AG09309 (cell line): ENCODE measurements around the gene ABCA13.

Source experiments
- DNase-seq: peaks from one replicate; pipeline ENCODE4 v3.0.0-alpha.2; 2010; ENCODE audit warnings: low read depth
- H3K4me3 ChIP-seq: 2 replicates; pipeline ENCODE4 v1.5.1; 2011; ENCODE audit warnings: mild to moderate bottlenecking, low read depth, low read length, moderate library complexity; ENCODE audit not compliant: control insufficient read depth
- CTCF ChIP-seq: IDR thresholded peaks from 2 replicates; pipeline ENCODE4 v1.5.1; 2011; ENCODE audit warnings: mild to moderate bottlenecking, low read depth, low read length, inconsistent platforms; ENCODE audit not compliant: insufficient read depth, control insufficient read depth; ENCODE audit errors: missing control alignments

ABCA13 gene

GRCh38 chr7:48506569-48506968 lies 335.3 kb downstream of the ABCA13 start:
- no peak overlapping the region for H3K4me3 ChIP-seq
- no peak for TF ChIP-seq CTCF
- no peak for DNase-seq

- no peak overlapping the region for H3K4me3 ChIP-seq
- DNase-seq: no peak
- no peak for TF ChIP-seq CTCF
Measured at GRCh38 chr7:48511080-48511479, 339.8 kb downstream of the ABCA13 start.

GRCh38 chr7:48512892-48513291 lies 341.6 kb downstream of the ABCA13 start:
- H3K4me3 ChIP-seq: no peak overlapping the region
- no peak for DNase-seq
- TF ChIP-seq CTCF: no peak

- no peak for TF ChIP-seq CTCF
- no peak for DNase-seq
- no peak overlapping the region for H3K4me3 ChIP-seq
Measured at GRCh38 chr7:48515171-48515570, 343.9 kb downstream of the ABCA13 start.

GRCh38 chr7:48518092-48518491 lies 346.8 kb downstream of the ABCA13 start:
- DNase-seq: no peak

GRCh38 chr7:48522692-48523091 lies 351.4 kb downstream of the ABCA13 start:
- DNase-seq: no peak
- no peak overlapping the region for H3K4me3 ChIP-seq
- TF ChIP-seq CTCF: no peak

More at GRCh38 chr7:48518092-48518491, 346.8 kb downstream of the ABCA13 start:
- H3K4me3 ChIP-seq: no peak overlapping the region
- TF ChIP-seq CTCF: no peak

GRCh38 chr7:48525736-48526732 lies 354.8 kb downstream of the ABCA13 start:
- DNase-seq: no peak
- H3K4me3 ChIP-seq: no peak overlapping the region
- no peak for TF ChIP-seq CTCF
